ENCODE data around the gene DUSP12.

GRCh38 chr1:161777261-161777660, 27.7 kb downstream of the DUSP12 start:
- TF ChIP-seq YY1 (IDR thresholded peaks at IDR 0.05; ENCODE audit: insufficient read depth, insufficient read length): no peak
- TF ChIP-seq SUZ12 (IDR thresholded peaks at IDR 0.05; ENCODE audit: extremely low read depth, insufficient read depth, insufficient read length): no peak
- no peak for TF ChIP-seq ZNF274 (IDR thresholded peaks at IDR 0.05; ENCODE audit: low read depth, low read length)

Measured in NT2/D1 (cell line).